Stimulated activated CD8-positive, alpha-beta memory T cell treated with anti-CD3 and anti-CD28 coated beads, Interleukin-4, amount 100 ng/mL, for 4 hours (primary cell): ENCODE results near the gene LRRC25.
A peak's percentile ranks its signal among the peaks of the same experiment; 100 is the strongest.

Experiments used
- DNase-seq, 2 donors: peaks; one replicate each; pipeline ENCODE4 v3.0.0-alpha.2; 2020; ENCODE audit warnings: low read depth in 2 of 2, low spot score in 1 of 2

LRRC25 gene

DNA sequence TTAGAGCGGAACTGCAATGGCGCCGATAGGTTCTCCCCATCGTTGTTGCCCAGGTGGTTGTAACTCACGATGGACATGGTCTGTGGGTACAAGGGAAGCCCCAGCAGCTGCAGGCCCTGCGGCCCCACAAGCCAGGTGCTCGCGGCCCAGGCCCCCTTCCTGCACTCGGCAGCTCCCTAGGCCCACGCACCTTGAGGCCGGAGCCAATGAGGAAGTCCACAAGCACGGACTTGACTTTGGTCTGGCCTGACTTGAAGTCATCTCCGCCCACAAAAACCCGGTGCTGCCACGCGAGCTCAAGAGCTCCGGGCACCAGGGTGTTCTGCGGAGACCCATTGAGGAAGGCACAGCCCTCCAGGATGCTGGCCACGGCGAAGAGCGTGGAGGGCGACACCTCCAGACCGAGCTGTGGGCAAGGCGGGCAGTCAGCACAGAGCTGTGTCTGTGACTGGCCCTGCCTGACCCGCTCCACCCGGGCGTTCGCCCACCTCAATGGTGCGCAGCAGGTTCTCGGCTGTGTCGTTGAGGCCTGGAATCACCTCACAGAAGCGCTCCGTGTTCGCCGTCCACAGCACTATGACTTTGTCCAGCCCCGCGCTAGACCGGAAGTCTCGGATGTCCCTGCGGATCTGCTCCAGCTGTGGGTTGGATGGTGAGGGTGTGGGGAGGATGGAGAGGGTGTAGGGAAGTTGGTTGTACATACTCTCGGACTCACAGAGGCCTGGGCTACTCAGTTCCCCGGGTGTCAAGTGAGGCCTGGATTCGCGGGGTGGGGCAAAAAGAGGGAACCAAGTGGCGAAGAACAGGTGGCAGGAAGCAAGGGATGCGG lies 38.6 kb upstream of the LRRC25 start:
- DNase-seq, result no peak

DNA sequence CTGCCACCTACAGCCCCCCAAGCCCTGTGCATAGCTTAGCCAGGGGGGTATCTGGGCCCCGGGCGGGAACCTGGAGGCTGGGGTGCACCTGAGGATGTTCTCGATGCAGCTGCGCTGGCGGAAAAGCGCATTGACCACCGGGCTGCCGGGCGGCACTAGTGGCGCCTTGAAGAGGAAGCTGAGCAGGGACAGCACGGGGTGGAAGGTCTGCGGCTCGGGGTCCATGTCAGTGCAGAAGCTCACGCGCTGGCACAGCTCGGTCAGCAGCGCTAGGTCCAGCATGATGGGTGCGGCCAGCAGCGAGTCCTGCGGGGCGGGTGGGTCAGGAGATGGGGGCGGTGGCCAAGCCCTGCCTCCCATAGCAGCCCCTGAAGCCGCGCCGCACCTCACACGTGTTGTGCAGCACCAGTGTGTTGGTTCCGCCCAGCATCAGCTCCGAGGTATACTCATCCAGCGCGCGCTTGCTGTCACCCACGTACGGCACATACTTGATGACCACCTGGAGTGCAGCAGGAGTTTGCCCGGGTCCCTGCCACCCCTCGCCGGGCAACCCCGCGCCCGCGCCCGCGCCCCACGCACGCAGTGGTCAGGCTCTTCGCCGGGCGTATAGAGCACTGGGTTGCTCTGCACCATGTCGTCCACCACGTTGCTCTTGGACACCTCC lies 37.9 kb upstream of the LRRC25 start:
- DNase-seq, result no peak

- DNase-seq, result no peak
These were observed 37.2 kb upstream of the LRRC25 start for GRCh38 chr19:18434411-18435175.

DNA sequence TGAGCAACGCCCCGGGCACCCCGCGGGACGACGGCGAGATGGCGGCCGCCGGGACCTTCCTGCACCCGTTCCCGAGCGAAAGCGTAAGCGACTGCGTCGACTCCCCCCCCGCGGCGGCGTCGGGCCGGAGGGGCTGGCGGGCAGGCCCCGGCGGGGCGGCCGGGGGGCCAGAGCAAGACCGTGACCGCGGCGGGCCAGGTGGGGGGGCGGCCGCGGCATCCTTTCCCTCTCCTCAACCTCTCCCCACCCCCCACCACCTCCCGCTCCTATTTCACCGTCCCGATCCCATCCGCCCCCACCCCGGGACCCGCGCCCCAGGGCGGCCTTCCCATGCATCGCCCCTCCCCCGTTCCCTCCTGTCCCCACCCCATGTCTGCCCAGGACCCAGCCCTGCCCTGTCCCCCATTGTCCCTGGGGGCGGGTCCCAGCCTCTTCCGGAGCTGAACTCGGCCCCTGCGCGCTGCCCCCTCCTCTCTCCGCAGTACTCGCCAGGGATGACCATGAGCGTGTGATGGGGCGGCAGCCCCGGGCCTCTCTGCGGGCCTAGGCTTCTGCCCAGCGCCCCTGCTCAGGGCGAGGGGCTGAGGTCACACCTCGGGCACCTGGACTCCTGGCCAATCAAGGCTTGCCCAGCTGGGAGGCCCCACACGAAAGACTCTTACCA lies 36.4 kb upstream of the LRRC25 start:
- DNase-seq, result no peak

DNA sequence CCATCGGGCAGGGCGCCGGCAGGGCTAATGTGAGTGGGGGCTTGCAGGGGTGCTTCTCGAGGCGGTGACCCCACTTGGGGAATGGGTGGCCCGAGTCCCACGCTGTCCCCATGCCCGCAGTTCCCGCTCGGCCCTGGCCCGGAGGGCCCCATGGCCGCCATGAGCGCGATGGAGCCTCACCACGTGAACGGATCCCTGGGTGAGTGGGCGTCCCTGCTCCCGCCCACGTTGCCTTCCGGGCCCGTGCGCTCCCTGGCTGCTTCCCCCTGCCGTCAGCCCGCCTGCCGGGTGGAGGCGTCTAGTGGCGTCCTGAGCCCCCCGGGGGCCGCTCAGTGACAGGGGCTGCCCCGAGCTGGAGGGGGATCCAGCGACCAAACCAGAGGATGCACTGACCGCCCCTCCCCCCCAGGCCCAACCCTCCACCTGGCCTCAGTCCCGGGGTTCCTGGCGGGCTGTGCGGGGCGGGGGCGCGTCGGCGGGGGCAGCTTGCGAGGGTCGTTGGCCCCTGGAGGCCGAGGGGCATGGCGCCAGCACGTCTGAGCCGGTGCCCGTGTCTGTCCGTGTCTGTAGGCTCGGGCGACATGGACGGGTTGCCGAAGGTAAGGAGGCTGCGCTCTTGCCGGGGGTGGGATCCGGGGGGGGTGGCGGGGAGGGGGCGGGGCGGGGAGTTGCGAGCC lies 35.7 kb upstream of the LRRC25 start:
- peak in 1 of 2 donors; percentile 53 for DNase-seq

- DNase-seq, result no peak
These were observed 35.0 kb upstream of the LRRC25 start for GRCh38 chr19:18432275-18433014.

GRCh38 chr19:18431351-18432197 lies 34.2 kb upstream of the LRRC25 start:
- no peak for DNase-seq

DNA sequence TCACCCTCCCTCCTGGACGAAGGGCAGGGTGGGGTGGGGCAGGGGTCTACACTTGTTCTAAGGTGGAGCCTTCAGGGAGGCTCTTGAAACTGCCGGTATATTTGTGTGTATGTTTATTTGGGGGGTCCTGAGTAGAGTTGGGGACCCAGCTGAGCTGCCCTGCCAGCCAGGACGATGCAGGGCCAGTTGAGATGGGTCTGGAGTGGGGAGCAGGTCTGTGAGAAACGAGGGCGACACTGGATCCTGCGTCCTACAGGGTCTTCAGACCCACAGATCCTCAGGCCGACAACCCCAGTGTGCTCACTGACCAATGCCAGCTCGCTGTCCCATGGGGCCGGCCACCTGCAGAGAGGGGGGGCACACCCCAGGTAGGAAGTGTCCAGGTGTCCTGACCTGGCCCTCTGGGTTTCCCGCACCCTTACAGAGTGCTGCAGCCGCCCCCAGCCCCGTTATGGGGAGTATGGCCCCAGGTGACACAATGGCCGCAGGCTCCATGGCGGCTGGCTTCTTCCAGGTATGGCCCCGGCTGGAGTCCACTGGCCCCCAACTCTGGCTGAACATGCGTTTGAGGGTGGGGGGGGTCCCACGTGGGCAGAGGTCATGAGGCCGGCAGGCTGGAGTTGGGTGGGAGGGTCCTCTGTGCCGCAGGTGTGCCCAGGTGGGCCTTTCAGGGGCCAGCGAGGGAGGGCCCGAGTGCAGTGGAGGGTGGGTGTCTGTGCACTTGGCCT lies 33.2 kb upstream of the LRRC25 start:
- no peak for DNase-seq

DNA sequence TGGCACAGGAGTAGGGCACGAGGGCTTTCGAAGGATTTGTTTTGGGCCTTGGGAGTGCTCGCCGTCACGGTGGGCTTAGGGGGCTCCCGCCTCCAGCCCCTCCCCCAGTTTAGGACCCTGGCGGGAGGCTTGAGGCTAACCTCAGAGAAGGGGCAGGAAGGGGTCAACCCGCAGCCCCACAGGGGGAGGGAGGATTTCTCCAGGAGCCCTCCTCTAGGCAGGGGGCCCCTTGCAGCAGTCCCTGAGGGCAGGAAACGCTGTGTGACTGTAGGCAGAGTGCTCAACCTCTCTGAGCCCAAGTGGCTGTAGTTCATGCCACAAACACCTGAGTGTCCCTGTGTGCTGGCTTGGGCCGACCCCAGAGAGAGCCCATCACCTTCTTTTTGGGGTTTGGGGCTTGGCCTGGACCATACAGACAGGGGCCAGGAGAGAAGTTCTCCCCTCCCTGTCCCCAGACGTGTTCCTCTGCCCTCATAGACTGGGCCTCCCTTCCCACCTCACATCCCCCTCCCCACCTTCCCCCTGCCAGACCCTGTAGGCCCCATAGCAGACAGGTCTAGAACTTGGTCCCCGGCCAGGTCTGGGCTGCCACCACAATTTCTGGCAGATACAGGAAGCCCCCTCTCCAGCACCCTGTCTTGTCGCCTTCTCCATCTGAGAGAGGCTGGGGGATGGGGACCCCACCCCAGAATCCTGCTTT lies 32.4 kb upstream of the LRRC25 start:
- no peak for DNase-seq

DNA sequence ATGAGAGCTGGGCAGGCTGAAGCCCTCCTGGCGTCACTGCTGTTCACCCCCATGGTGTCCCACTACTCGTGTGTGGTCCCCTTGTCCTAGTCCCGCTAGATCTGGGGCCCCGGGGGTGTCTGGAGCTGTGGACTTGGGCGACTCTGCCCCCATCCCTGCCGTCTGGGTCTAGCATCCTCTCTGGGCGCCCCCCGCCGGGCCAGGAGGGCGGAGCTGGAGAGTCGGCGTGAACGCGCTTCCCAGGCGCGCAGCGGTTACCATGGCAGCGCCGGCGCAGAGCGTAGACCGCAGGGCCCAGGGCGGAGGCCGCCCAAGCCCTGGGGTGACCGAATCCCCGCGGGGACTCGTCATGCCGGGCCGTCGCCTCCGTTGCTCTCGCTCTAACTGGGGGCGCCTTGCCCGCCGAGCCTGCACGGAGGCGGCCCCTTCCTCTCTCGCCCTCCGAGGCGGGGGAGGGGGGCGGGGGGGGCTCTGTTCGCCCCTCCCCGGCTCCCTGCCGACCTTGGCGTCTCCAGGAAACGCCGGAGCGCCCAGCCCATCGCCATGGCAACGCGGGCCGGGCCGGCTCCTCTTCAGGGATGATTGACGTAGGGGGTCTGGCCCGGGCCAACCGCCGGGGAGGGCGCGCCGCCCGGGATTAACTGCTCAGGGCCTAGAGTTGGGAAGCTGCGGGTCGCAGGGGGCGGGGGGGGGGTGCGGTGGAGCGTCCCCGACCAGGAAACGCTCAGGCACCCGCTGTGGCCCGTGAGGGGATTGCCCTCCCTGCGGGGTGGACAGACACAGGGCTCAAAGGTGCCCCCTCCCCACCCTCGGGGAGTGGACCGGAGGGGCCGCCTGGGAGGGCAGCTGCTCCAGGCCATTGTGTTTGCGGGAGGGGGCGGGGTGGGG lies 31.6 kb upstream of the LRRC25 start:
- peak; percentile 55 to 66 for DNase-seq

GRCh38 chr19:18428173-18428786 lies 30.9 kb upstream of the LRRC25 start:
- DNase-seq, result no peak

- no peak for DNase-seq
These were observed 30.3 kb upstream of the LRRC25 start for GRCh38 chr19:18427743-18428113.

- no peak for DNase-seq
These were observed 29.8 kb upstream of the LRRC25 start for GRCh38 chr19:18427080-18427742.

- no peak for DNase-seq
These were observed 29.0 kb upstream of the LRRC25 start for GRCh38 chr19:18426416-18426767.

DNA sequence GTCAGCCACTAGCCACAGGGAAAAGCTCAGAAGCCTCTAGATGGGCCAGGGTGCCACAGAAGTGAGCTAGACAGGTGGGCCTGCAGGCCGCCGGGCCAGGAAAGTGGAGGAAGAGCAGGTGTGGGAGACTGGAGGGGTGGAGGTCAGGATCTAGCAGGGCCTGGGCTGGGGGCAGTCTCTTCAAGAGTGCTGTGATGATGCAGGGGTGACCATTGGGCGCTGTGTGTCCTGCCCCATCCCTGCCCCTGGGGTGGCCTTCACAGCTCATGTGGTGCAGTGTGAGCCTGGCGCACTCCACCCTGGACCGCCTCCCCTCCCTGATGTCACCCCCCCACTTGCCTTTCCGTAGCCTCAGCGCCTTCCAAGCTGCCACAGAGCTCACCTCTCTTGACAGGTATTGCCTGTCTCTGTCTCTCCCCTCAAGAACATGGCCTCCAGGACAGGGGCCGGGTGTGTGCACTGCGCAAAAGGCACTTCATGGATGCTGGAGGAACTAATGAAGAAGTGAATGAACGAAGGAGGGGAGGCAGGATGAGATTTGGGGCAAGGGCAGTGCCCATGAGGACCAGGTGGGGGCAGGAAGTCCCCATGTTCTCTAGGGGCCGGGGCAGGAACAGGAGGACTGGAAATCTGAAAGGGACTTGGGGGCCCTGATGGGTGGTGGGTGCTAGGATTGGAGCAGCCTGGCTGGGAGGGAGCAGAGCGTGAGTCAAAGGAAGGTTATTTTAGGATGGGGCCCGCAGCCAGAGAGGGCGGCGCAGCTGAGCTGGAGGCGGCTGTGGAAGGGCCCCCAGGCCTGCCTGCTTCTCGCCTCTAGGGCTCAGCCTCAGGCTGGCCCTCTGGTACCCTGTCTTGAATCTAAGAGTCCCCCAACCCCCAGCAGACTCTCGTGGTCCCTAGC lies 28.3 kb upstream of the LRRC25 start:
- DNase-seq, result no peak
